ENCODE results near the gene SYCE3. TPM values are rescaled to one million over a fixed set of nuclear protein-coding genes. Genes with fewer than 3 reads are reported as not detected.

The SYCE3 gene
- total and polyA plus RNA-seq, 4 experiments from 2014 or later, result 0.83 TPM; not detected in 3

DNA sequence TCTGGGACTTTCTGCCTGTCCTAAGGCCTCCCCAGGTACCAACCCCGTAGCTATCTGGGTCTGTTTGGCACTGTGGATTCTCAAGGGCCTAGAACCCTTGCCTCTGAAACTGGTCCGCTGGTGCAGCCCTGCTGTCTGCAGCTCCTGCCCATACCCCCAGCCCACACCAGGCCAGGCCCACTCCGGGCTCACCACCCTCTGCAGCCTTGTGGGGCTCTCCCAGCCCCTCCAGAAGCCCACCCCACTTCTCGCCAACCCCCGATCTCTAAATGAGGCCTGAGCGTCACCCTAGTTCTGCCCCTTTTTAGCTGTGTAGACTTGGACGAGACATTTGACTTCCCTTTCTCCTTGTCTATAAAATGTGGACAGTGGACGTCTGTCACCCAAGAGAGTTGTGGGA, 12.3 kb downstream of the SYCE3 start:
- peaks cover 36% of the 10 kb centered on the region for H3K4me1 ChIP-seq (ENCODE audit: insufficient read depth, low read length)
- no peak overlapping the region for H3K27ac ChIP-seq (ENCODE audit: low read depth, low read length)
- H3K9me3 ChIP-seq (ENCODE audit: control insufficient read depth in 1 of 2, low read length in 2 of 2), result no peaks in the 10 kb centered on the region
- CTCF ChIA-PET (ENCODE audit: partially characterized antibody), result interaction anchor here (1.0 to 4.8 kb wide), 7 partner anchors 11 to 70 kb away, joined by 3 to 32 read pairs (median 5); partner anchors contain the start of genes SCO2 and SYCE3
- no peak overlapping the region for H3K4me3 ChIP-seq (ENCODE audit: low read length in 2 of 2)
- no peaks in the 10 kb centered on the region for H3K27me3 Mint-ChIP-seq
- H3K4me3 Mint-ChIP-seq, result peak overlapping the region; percentile 6 to 83 (median 78)
- no peaks in the 10 kb centered on the region for H3K9me3 Mint-ChIP-seq
- peaks cover 18 to 34% (median 26%) of the 10 kb centered on the region in 4 donors for H3K4me1 Mint-ChIP-seq
- DNase-seq, result no peak
- intact Hi-C loops (cut with micrococcal nuclease), result no loop called here
- H3K36me3 ChIP-seq (ENCODE audit: insufficient read depth, low read length), result no peaks in the 10 kb centered on the region
- no peaks in the 10 kb centered on the region for H3K27me3 ChIP-seq (ENCODE audit: insufficient read depth, low read length)
- POLR2A ChIA-PET (ENCODE audit: partially characterized antibody), result interaction anchor here (0.8 to 6.8 kb wide), 8 partner anchors 11 to 78 kb away, joined by 3 to 151 read pairs (median 10); partner anchors contain the start of genes ARSA, CHKB, MAPK8IP2 and SCO2
- peak overlapping the region in 6 of 7 donors; percentile 32 to 77 (median 73) for H3K27ac Mint-ChIP-seq
- no peaks in the 10 kb centered on the region for H3K36me3 Mint-ChIP-seq

DNA sequence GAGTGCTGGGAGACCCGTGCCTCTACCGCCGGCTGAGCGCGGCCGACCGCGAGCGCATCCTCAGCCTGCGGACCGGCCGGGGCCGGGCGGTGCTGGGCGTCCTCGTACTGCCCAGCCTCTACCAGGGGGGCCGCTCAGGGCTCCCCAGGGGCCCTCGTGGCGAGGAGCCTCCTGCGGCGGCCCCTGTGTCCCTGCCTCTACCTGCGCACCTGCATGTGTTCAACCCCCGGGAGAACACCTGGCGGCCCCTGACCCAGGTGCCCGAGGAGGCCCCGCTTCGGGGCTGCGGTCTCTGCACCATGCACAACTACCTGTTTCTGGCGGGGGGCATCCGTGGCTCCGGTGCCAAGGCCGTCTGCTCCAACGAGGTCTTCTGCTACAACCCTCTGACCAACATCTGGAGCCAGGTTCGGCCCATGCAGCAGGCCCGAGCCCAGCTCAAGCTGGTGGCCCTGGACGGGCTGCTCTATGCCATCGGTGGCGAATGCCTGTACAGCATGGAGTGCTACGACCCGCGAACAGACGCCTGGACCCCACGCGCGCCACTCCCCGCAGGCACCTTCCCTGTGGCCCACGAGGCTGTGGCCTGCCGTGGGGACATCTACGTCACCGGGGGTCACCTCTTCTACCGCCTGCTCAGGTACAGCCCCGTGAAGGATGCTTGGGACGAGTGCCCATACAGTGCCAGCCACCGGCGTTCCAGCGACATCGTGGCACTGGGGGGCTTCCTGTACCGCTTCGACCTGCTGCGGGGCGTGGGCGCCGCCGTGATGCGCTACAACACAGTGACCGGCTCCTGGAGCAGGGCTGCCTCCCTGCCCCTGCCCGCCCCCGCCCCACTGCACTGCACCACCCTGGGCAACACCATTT, 13.6 kb downstream of the SYCE3 start:
- peak overlapping the region; percentile 29 to 73 for H3K4me3 ChIP-seq (ENCODE audit: low read length in 2 of 2)
- DNase-seq, result no peak
- Mint-ChIP-seq H3K9me3 (no peaks in the 10 kb centered on the region), H3K36me3 (no peaks in the 10 kb centered on the region), H3K4me3 (peak overlapping the region; percentile 70 to 84 (median 78)), H3K27me3 (no peaks in the 10 kb centered on the region), H3K27ac (peak overlapping the region in 6 of 7 donors; percentile 57 to 82 (median 76)), H3K4me1 (peaks cover 24 to 47% (median 35%) of the 10 kb centered on the region in 4 donors)
- peaks cover 48% of the 10 kb centered on the region for H3K4me1 ChIP-seq (ENCODE audit: insufficient read depth, low read length)
- ChIA-PET CTCF (ENCODE audit: partially characterized antibody) (interaction anchor here (0.8 to 4.8 kb wide), 11 partner anchors 10 to 75 kb away, joined by 3 to 32 read pairs (median 6); partner anchors contain the start of genes SCO2 and SYCE3), POLR2A (ENCODE audit: partially characterized antibody) (interaction anchor here (0.8 to 6.8 kb wide), 26 partner anchors 8 to 362 kb away, joined by 3 to 151 read pairs (median 6); partner anchors contain the start of genes ARSA, CHKB, CPT1B and HDAC10)
- H3K27me3 ChIP-seq (ENCODE audit: insufficient read depth, low read length), result no peaks in the 10 kb centered on the region
- no peaks in the 10 kb centered on the region for H3K36me3 ChIP-seq (ENCODE audit: insufficient read depth, low read length)
- H3K9me3 ChIP-seq (ENCODE audit: control insufficient read depth in 1 of 2, low read length in 2 of 2), result no peaks in the 10 kb centered on the region
- peak overlapping the region; percentile 74 for H3K27ac ChIP-seq (ENCODE audit: low read depth, low read length)
- intact Hi-C loops (cut with micrococcal nuclease), result loop anchor here (1.0 to 5.0 kb wide), 2 partner anchors 24 to 42 kb away; partner anchors contain the start of genes LMF2, NCAPH2 and SCO2

DNA sequence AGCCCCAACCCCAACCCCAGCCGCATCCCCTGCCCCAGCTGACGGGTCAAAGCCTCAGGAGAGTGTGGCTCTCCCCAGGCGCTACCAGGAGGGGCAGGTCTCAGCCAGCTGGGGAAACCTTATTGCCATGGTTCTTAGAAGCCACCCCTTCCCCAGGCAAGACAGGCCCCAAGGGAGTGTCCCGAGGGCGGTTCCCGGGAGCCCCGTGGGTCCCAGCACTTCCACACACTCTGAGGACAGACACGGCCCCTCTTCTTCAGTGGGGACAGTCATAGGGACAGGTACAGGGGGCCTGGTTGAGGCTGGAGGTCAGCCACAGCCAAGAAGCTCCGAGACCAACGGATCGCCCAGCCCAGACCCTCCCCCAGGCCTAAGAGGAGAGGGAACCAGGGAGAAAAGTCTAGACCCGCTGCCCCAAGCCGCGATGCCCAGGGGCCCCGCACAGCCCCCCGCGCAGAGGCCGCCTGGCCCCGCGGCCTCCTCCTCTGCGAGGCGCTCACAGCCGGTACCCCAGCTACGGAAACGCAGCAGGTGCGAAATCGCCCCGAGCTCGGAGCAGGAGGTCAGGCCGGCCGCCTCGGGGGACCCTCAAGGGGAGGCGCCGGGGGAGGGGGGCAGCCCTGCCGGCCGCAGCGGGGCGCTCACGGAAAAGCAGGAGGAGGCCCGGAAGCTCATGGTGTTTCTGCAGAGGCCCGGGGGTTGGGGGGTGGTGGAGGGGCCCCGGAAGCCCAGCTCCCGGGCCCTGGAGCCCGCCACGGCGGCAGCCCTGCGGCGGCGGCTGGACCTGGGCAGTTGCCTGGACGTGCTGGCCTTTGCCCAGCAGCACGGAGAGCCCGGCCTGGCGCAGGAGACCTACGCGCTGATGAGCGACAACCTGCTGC, 14.4 kb downstream of the SYCE3 start:
- ChIA-PET POLR2A (ENCODE audit: partially characterized antibody) (interaction anchor here (0.6 to 6.8 kb wide), 24 partner anchors 9 to 361 kb away, joined by 3 to 151 read pairs (median 6); partner anchors contain the start of genes ARSA, CHKB, CPT1B and HDAC10), CTCF (ENCODE audit: partially characterized antibody) (interaction anchor here (0.8 to 4.8 kb wide), 13 partner anchors 8 to 76 kb away, joined by 3 to 32 read pairs (median 5); partner anchors contain the start of genes SCO2 and SYCE3)
- peak; percentile 61 to 71 (median 66) for DNase-seq
- no peaks in the 10 kb centered on the region for H3K9me3 ChIP-seq (ENCODE audit: control insufficient read depth in 1 of 2, low read length in 2 of 2)
- H3K27ac Mint-ChIP-seq, result peak overlapping the region in 6 of 7 donors; percentile 71 to 90 (median 82)
- H3K36me3 Mint-ChIP-seq, result no peaks in the 10 kb centered on the region
- peaks cover 24 to 47% (median 35%) of the 10 kb centered on the region in 4 donors for H3K4me1 Mint-ChIP-seq
- no peaks in the 10 kb centered on the region for H3K36me3 ChIP-seq (ENCODE audit: insufficient read depth, low read length)
- peaks cover 53% of the 10 kb centered on the region for H3K4me1 ChIP-seq (ENCODE audit: insufficient read depth, low read length)
- H3K27ac ChIP-seq (ENCODE audit: low read depth, low read length), result peak overlapping the region; percentile 74
- no peaks in the 10 kb centered on the region for H3K27me3 ChIP-seq (ENCODE audit: insufficient read depth, low read length)
- peak overlapping the region; percentile 41 to 78 (median 72) for H3K4me3 Mint-ChIP-seq
- no peaks in the 10 kb centered on the region for H3K27me3 Mint-ChIP-seq
- peak overlapping the region; percentile 29 to 73 for H3K4me3 ChIP-seq (ENCODE audit: low read length in 2 of 2)
- no peaks in the 10 kb centered on the region for H3K9me3 Mint-ChIP-seq
- intact Hi-C loops (cut with micrococcal nuclease), result loop anchor here (1.0 to 5.0 kb wide), 2 partner anchors 23 to 41 kb away; partner anchors contain the start of genes LMF2, NCAPH2 and SCO2

DNA sequence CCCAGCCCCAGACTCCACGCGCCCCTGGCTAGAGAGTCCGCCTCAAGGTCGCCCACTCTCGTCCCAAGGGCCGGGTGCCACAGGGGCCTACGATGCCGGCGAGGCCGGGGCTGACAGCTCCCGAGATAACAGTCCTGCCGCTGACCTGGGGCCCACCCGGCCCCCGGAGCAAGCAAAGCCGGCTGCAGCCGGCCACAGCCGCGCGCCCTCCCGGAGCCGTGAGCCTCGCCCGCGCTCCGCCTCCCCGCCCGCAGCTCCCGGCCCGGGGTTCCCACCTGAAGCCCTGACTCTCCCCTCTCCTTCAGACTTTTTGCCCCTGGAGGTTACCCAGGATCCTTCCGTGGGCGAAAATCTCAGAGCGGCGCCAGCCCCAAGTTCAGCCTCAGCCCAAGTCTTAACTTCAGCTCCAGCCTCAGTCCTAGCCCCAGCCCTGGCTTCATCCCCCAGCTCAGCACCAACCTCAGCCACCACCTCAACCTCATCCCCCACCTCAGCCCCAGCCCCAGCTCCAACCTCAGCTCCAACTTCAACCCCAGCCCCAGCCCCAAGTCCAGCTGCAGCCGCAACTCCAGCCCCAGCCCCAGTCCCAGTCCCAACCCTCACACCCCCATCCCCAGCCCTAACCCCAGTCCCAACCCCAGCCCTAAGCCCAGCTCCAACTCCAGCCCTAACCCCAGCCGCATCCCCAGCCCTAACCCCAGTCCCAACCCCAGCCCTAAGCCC, 15.3 kb downstream of the SYCE3 start:
- Histone ChIP-seq H3K9me3 (ENCODE audit: control insufficient read depth in 1 of 2, low read length in 2 of 2) (no peaks in the 10 kb centered on the region), H3K27ac (ENCODE audit: low read depth, low read length) (no peak overlapping the region), H3K4me1 (ENCODE audit: insufficient read depth, low read length) (peaks cover 53% of the 10 kb centered on the region), H3K27me3 (ENCODE audit: insufficient read depth, low read length) (no peaks in the 10 kb centered on the region), H3K36me3 (ENCODE audit: insufficient read depth, low read length) (no peaks in the 10 kb centered on the region), H3K4me3 (ENCODE audit: low read length in 2 of 2) (no peak overlapping the region)
- Mint-ChIP-seq H3K4me1 (peaks cover 27 to 50% (median 38%) of the 10 kb centered on the region in 4 donors), H3K4me3 (peak overlapping the region in 5 of 8 donors; percentile 33 to 68 (median 52)), H3K27ac (peak overlapping the region in 5 of 7 donors; percentile 59 to 84 (median 71)), H3K9me3 (no peaks in the 10 kb centered on the region), H3K36me3 (no peaks in the 10 kb centered on the region), H3K27me3 (no peaks in the 10 kb centered on the region)
- POLR2A ChIA-PET (ENCODE audit: partially characterized antibody), result interaction anchor here (0.8 to 6.8 kb wide), 18 partner anchors 8 to 360 kb away, joined by 3 to 151 read pairs (median 8); partner anchors contain the start of genes ARSA, CHKB, CPT1B and LMF2
- intact Hi-C loops (cut with micrococcal nuclease), result loop anchor here (5.0 kb wide), 1 partner anchor 40 kb away; the partner anchor contains the start of genes LMF2 and NCAPH2
- no peak for DNase-seq
- CTCF ChIA-PET (ENCODE audit: partially characterized antibody), result interaction anchor here (0.8 to 4.8 kb wide), 8 partner anchors 8 to 73 kb away, joined by 3 to 32 read pairs (median 12); partner anchors contain the start of genes SCO2 and SYCE3

DNA sequence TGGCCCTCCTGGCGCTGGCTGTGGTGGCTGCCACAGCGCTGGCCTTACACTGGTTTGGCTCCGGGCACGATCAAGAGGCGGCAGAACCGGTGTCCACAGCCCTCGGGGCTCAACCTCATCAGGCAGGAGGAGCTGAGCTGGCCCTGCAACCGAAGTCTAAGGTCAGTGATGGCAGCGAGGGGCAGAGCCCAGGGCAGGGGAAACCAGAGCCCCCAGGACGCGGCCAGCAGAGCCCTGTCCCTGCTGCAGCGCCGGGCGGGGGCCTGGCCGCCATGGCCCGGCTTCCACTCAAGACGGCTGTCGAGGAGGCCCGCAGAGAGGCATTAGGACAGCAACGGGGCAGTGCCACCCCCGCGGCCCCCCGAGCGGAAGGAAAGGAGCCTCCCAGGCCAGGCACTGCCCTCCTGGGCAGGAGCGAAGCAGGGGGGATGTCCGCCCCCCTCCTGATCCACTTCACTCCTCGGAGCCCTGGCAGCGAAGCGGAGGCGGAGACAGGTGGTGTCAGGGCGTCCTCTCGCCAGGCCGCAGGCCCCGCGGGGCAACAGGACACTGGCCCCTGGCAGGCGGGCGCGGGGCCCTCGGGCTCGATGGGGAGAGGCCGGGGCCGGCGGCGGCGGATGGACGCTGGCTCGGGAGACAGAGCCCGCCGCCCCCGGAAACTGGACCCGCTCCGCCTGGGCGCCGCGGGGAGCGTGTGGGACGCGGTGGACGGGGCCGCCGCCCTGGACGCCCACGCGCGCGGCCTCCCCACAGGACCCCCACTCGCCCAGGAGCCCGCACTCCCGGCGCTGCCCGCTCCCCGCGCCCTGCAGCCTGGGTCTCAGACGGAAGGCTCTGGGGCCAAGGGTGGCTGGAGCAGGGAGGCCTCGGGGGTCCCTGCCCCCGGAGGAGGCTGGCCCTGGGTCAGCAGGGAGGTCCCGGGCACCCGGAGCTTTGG, 16.1 kb downstream of the SYCE3 start:
- H3K4me3 Mint-ChIP-seq, result peak overlapping the region in 2 of 8 donors; percentile 65 to 78
- DNase-seq, result no peak
- H3K4me1 ChIP-seq (ENCODE audit: insufficient read depth, low read length), result peaks cover 53% of the 10 kb centered on the region
- H3K27me3 Mint-ChIP-seq, result no peaks in the 10 kb centered on the region
- ChIA-PET CTCF (ENCODE audit: partially characterized antibody) (interaction anchor here (0.7 to 4.8 kb wide), 8 partner anchors 10 to 74 kb away, joined by 3 to 32 read pairs (median 12); partner anchors contain the start of genes SCO2 and SYCE3), POLR2A (ENCODE audit: partially characterized antibody) (interaction anchor here (1.1 to 6.8 kb wide), 11 partner anchors 7 to 75 kb away, joined by 3 to 151 read pairs (median 27); partner anchors contain the start of genes CHKB, LMF2, NCAPH2 and SCO2)
- H3K27me3 ChIP-seq (ENCODE audit: insufficient read depth, low read length), result no peaks in the 10 kb centered on the region
- intact Hi-C loops (cut with micrococcal nuclease), result loop anchor here (5.0 kb wide), 1 partner anchor 39 kb away; the partner anchor contains the start of genes LMF2 and NCAPH2
- peaks cover 28 to 58% (median 39%) of the 10 kb centered on the region in 4 donors for H3K4me1 Mint-ChIP-seq
- no peaks in the 10 kb centered on the region for H3K36me3 ChIP-seq (ENCODE audit: insufficient read depth, low read length)
- no peaks in the 10 kb centered on the region for H3K9me3 Mint-ChIP-seq
- H3K9me3 ChIP-seq (ENCODE audit: control insufficient read depth in 1 of 2, low read length in 2 of 2), result no peaks in the 10 kb centered on the region
- H3K4me3 ChIP-seq (ENCODE audit: low read length in 2 of 2), result no peak overlapping the region
- H3K27ac ChIP-seq (ENCODE audit: low read depth, low read length), result peak overlapping the region; percentile 59
- H3K36me3 Mint-ChIP-seq, result no peaks in the 10 kb centered on the region
- H3K27ac Mint-ChIP-seq, result peak overlapping the region in 3 of 7 donors; percentile 15 to 87 (median 19)
